GM10266 (cell line): ENCODE measurements around the gene HAUS3.
"Not testable (repeated sequence)": the region's sequence is repeated elsewhere in the genome, so short reads cannot be mapped to it uniquely, and the experiment has no call there.

Experiments used
- DNase-seq: peaks from one replicate; pipeline ENCODE4 v3.0.0; 2012; ENCODE audit errors: extremely low spot score
- TF ChIP-seq, protein P1 (sequence below): IDR thresholded peaks from 2 replicates; pipeline ENCODE4 v1.5.1; 2012; ENCODE audit warnings: mild to moderate bottlenecking, low read depth; ENCODE audit not compliant: control insufficient read depth, insufficient read depth; ENCODE audit errors: missing control alignments

The HAUS3 gene

DNA sequence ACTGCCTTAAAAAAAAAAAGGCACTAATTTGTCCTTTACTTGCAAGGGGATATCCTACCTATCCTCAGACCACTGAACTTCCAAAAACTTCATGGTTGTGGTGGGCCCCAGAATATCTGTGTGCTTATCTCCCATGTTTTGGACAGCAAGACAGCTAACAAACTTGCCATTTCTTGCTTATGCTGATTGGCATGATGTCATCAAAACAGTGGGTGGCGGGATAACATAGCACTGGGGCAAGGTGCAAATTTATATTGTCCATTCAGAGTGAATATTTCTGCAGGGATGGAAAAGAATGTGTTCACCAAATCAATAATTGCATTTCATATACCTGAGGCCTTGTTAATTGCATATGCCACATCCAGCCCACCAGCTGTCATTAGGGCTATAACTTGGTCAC is 23.5 kb downstream of the HAUS3 start:
- no peak for DNase-seq
- TF ChIP-seq, protein P1, sequence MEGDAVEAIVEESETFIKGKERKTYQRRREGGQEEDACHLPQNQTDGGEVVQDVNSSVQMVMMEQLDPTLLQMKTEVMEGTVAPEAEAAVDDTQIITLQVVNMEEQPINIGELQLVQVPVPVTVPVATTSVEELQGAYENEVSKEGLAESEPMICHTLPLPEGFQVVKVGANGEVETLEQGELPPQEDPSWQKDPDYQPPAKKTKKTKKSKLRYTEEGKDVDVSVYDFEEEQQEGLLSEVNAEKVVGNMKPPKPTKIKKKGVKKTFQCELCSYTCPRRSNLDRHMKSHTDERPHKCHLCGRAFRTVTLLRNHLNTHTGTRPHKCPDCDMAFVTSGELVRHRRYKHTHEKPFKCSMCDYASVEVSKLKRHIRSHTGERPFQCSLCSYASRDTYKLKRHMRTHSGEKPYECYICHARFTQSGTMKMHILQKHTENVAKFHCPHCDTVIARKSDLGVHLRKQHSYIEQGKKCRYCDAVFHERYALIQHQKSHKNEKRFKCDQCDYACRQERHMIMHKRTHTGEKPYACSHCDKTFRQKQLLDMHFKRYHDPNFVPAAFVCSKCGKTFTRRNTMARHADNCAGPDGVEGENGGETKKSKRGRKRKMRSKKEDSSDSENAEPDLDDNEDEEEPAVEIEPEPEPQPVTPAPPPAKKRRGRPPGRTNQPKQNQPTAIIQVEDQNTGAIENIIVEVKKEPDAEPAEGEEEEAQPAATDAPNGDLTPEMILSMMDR: no peak

DNA sequence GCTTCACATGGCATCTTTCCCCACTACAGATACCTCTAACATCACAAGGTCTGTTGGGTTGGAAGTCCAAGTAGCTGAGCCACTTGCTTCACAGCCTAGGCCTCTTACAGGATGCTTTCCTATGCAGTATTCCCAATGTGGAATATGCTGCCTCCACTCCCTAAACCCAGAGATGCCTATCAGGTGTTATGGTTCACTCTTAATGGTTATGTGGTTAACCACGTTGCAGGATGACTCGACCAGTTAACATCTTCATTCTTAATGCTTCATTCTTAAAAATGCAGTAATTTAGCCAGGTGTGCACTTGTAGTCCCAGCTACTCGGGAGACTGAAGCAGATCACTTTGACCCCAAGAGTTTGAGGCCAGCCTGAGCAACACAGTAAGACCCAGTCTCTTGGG is 24.2 kb downstream of the HAUS3 start:
- TF ChIP-seq, protein P1: no peak
- no peak for DNase-seq

DNA sequence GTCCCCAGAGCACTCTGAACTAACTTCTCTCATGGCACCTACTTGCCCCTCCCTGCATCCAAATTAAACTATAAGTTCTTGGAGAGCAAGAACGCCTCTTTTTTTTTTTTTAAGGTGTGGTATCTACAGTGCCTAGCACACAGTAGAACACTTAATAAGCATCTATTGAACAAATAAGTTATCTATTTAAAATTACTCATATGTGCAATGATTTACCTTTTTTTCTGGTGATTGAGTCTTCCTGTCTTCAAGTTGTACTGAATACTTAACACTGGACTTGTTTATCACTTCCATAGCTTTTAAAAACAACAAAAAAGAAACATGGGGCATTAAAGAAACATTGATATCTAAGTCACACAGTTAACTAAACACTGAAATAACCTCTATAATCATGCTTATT is 29.1 kb downstream of the HAUS3 start:
- DNase-seq: no peak
- TF ChIP-seq, protein P1: no peak

DNA sequence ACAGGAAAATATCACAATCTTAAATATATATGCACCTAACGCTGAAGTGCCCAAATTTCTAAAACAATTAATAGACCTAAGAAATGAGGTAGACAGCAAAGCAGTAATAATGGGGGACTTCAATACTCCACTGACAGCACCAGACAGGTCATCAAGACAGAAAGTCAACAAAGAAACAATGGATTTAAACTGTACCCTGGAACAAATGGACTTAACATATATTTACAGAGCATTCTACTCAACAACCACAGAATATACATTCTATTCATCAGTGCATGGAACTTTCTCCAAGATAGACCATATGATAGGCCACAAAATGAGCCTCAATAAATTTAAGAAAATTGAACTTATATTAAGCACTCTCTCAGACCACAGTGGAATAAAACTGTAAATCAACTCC is 39.1 kb downstream of the HAUS3 start:
- DNase-seq: not testable (repeated sequence)

DNA sequence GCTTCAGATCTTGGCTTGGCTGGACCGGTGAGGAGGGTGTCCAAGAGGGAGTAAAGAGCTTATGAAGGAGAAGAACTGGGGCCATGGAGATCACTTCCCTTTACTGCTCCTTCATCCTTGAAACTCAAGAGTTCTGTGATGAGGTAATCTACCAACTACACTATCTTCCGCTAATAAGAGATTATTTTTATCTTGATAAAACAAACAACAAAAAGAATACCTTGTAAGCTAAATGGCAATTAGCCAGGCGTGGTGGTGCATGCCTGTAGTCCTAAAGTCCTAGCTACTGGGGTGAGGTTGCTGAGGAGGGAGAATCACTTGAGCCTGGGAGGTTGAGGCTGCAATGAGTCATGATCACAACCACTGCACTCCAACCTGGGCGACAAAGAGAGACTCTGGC is 47.4 kb downstream of the HAUS3 start:
- TF ChIP-seq, protein P1: no peak
- no peak for DNase-seq

DNA sequence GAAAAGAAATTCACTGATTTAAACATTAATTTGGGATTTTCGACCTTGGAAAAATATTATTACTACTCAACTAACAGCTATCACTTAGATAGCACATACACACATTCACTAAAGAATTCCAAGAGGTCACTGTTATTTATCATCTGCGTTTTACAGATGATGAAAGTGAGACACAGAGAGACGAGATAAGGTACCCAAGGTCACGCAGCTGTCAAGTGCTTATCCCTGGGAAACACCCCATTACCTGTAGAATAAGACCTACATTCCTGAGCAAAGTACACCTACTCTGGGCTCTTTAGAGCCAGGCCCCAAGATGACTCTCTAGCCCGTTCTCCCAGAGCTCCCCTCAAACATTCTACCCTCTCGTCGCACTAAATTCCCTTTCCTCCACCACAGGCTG is 48.6 kb downstream of the HAUS3 start:
- no peak for DNase-seq
- TF ChIP-seq, protein P1: no peak

DNA sequence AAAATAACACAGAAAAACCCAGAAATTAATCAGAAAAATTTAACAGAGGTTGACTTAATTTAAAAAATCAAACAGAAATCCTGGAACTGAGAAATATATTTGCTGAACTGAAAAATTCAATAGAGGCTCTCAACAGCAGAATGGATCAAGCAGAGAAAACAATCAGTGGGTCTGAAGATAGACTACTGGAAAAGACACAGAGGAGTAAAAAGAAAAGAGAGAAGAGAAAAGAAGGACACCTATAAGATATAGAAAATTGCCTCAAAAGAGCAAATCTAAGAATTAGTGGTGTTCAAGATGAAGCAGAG is 55.1 kb downstream of the HAUS3 start:
- TF ChIP-seq, protein P1: no peak
- no peak for DNase-seq

DNA sequence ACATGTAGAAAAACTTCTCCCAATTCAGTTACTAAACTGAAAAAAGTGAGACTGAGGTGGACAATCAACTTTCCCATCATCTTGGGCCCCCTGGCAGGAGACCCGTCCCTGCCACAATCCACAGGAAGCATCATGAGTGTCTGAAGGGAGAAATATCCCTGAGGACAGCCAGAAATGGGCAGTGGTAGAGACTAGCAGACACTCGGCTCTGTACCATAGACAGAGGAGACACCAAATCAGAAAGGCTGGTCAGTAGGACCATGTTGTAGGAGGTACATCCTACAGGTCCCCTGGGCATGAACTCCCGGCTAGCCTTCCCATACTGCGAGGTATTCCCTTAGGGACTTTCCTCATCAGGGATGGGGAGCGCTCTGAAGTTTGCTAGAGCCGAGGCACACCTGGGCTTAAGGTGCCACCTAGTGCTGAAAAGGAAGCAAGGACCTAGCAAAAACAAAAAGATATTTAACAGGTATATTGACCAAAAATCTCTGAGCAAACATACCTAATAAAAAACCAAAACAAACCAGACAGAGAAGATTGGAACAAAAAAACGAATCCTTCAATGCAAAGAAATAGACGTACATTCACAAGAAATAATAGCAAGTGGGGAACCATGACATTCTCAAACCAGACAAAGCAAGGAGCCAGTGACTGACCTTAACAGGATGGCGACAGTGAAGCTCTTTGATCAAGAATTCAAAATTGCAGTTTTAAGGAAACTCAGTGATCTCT is 55.6 kb downstream of the HAUS3 start:
- DNase-seq: no peak
- TF ChIP-seq, protein P1: no peak
